ENCODE data around the gene STEAP1. TPM values are rescaled to one million over a fixed set of nuclear protein-coding genes. Genes with fewer than 3 reads are reported as not detected.

STEAP1 gene
- polyA plus RNA-seq, 1 experiment = 10.1 TPM

DNA sequence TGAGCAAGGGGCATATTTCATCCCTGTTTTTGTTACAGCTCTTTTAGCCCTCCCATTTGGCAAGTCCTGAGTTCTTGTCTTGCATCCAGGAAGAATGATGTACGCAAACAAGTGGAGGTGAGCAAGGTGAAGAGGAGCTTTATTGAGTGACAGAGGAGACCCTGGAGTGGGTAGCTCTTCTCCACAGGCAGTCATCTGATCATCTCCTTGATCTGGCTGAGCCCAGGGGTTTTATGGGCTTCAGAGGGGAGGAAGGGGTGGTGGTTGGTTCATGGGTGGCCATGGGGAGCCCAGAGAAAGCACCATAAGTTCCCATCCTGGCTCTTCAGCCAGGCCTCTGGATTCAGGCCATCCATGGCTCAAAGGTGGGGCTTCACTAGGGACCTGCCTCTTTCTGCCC is 21.9 kb downstream of the STEAP1 start:
- Histone ChIP-seq H3K27ac (ENCODE audit: low read depth, low read length) (no peak overlapping the region), H3K9me3 (ENCODE audit: control insufficient read depth, insufficient read depth, low read length) (peaks cover 13% of the 10 kb centered on the region), H3K27me3 (ENCODE audit: control insufficient read depth, insufficient read depth, low read length) (no peaks in the 10 kb centered on the region), H3K4me3 (ENCODE audit: low read depth, low read length) (no peak overlapping the region)
- TF ChIP-seq, protein P1, sequence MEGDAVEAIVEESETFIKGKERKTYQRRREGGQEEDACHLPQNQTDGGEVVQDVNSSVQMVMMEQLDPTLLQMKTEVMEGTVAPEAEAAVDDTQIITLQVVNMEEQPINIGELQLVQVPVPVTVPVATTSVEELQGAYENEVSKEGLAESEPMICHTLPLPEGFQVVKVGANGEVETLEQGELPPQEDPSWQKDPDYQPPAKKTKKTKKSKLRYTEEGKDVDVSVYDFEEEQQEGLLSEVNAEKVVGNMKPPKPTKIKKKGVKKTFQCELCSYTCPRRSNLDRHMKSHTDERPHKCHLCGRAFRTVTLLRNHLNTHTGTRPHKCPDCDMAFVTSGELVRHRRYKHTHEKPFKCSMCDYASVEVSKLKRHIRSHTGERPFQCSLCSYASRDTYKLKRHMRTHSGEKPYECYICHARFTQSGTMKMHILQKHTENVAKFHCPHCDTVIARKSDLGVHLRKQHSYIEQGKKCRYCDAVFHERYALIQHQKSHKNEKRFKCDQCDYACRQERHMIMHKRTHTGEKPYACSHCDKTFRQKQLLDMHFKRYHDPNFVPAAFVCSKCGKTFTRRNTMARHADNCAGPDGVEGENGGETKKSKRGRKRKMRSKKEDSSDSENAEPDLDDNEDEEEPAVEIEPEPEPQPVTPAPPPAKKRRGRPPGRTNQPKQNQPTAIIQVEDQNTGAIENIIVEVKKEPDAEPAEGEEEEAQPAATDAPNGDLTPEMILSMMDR (IDR thresholded peaks at IDR 0.05; ENCODE audit: low read depth, low read length) = no peak
- DNase-seq (ENCODE audit: low read depth, low spot score) = no peak
- POLR2A ChIA-PET = no interaction called here
- CTCF ChIA-PET = interaction anchor here (1.0 kb wide), 1 partner anchor 36 kb away, joined by 4 read pairs; the partner anchor contains the start of gene STEAP2

DNA sequence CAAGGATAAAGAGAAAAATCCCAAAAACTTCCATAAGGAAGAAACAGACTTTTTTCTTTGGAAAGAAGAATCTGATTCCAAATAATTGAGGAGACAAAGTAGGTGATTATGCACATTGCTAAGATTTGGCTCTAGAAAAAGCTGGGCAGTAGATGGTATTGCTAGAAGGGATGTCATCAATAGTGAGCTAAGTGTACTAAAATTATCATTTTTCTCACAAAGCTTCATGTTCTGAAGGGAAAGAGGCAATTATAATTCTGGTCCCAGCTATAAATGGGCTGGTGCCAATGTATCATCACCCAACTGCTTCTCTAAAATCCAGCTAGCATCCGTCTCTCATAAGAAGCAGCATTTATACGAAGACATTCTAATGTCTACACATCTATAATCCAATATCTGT is 23.9 kb downstream of the STEAP1 start:
- Histone ChIP-seq H3K9me3 (ENCODE audit: control insufficient read depth, insufficient read depth, low read length) (peaks cover 13% of the 10 kb centered on the region), H3K27me3 (ENCODE audit: control insufficient read depth, insufficient read depth, low read length) (no peaks in the 10 kb centered on the region), H3K4me3 (ENCODE audit: low read depth, low read length) (no peak overlapping the region), H3K27ac (ENCODE audit: low read depth, low read length) (no peak overlapping the region)
- CTCF ChIA-PET = interaction anchor here (1.2 to 2.0 kb wide), 3 partner anchors 11 to 33 kb away, joined by 3 to 7 read pairs (median 4); partner anchors contain the start of genes STEAP1 and STEAP2
- POLR2A ChIA-PET = no interaction called here
- no peak for DNase-seq (ENCODE audit: low read depth, low spot score)
- TF ChIP-seq, protein P1 (IDR thresholded peaks at IDR 0.05; ENCODE audit: low read depth, low read length) = no peak

DNA sequence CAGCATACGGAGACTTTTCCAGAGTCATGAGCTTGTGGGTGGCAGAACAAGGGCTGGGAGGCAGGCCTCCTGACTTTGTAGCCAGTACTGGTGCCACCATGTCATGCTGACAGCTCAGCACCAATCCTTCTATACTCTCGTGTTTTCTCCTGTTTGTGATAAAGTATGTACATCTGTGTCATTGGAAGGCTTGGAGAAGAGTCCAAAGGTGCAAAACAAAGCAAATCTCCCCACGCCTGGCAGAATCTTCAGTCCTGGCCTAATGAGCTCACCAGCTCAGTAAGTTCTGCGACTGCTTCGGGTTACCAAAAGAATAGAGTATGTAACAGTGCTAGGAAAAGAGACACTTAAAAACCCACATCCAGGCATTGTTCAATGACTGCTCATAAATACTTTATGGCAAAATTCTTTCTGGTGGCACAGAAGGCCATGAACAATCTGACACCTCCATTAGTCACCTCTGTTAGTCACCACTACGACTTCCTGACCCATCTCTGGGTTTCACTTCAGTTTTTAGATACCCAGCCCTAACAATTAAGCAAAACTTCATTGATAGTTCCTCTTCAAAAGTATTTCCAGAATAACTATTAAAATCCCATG is 24.5 kb downstream of the STEAP1 start:
- TF ChIP-seq, protein P1 (IDR thresholded peaks at IDR 0.05; ENCODE audit: low read depth, low read length) = no peak
- H3K27ac ChIP-seq (ENCODE audit: low read depth, low read length) = no peak overlapping the region
- peaks cover 13% of the 10 kb centered on the region for H3K9me3 ChIP-seq (ENCODE audit: control insufficient read depth, insufficient read depth, low read length)
- POLR2A ChIA-PET = no interaction called here
- DNase-seq (ENCODE audit: low read depth, low spot score) = no peak
- H3K27me3 ChIP-seq (ENCODE audit: control insufficient read depth, insufficient read depth, low read length) = no peaks in the 10 kb centered on the region
- no peak overlapping the region for H3K4me3 ChIP-seq (ENCODE audit: low read depth, low read length)
- CTCF ChIA-PET = interaction anchor here (1.2 to 2.0 kb wide), 3 partner anchors 11 to 33 kb away, joined by 3 to 7 read pairs (median 4); partner anchors contain the start of genes STEAP1 and STEAP2

DNA sequence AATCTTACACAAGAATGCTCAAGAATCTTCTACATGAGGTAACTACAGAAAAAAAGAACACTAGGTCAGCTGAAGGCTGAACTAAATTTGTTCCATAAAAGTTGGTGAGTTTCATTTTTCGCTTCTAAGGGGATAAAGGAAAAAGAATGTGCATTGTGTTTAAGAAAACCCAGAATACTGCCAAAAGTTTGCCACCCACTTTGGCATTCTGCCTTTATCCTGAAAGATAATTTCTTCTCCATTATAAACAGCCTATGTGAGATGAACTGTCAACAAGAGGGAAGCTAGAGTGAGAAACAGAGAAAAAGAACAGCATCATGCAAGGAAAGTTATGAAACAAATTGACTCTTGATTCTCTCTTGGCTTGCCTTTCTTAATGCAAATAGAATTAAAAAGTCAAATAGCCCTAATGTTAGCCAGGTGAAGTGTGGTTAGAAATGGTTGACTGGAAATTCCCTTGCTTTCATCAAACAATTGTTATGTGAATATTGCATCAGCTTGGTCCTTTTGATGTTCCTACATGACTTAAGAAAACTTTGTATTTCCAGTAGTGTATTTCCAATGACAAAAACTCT is 25.8 kb downstream of the STEAP1 start:
- H3K27me3 ChIP-seq (ENCODE audit: control insufficient read depth, insufficient read depth, low read length) = no peaks in the 10 kb centered on the region
- TF ChIP-seq, protein P1 (IDR thresholded peaks at IDR 0.05; ENCODE audit: low read depth, low read length) = no peak
- no peak for DNase-seq (ENCODE audit: low read depth, low spot score)
- POLR2A ChIA-PET = no interaction called here
- peaks cover 13% of the 10 kb centered on the region for H3K9me3 ChIP-seq (ENCODE audit: control insufficient read depth, insufficient read depth, low read length)
- H3K4me3 ChIP-seq (ENCODE audit: low read depth, low read length) = no peak overlapping the region
- CTCF ChIA-PET = no interaction called here
- H3K27ac ChIP-seq (ENCODE audit: low read depth, low read length) = no peak overlapping the region

DNA sequence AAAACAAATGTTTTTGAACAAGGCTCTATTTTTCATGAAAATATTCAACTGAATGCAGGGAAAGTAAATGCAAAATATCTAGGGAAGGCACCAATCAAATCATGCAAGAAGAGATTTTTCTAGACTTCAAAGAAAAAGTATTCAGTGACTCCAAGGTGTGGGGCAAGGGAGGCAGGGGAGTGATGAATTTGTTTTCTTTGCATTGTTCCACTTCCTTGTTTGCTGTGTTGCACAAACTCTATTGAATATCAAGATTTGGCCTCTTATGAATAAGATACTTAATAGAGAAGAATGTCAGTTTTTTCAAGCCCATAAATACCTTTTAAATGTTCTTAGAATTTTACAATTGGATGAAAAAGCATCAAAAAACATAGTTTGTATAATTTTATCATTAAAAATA is 26.4 kb downstream of the STEAP1 start:
- Histone ChIP-seq H3K9me3 (ENCODE audit: control insufficient read depth, insufficient read depth, low read length) (peaks cover 12% of the 10 kb centered on the region), H3K27ac (ENCODE audit: low read depth, low read length) (no peak overlapping the region), H3K4me3 (ENCODE audit: low read depth, low read length) (no peak overlapping the region), H3K27me3 (ENCODE audit: control insufficient read depth, insufficient read depth, low read length) (no peaks in the 10 kb centered on the region)
- POLR2A ChIA-PET = no interaction called here
- no peak for DNase-seq (ENCODE audit: low read depth, low spot score)
- CTCF ChIA-PET = no interaction called here
- TF ChIP-seq, protein P1 (IDR thresholded peaks at IDR 0.05; ENCODE audit: low read depth, low read length) = no peak

Measured in AG04450 (cell line).